DND-41 (cell line): ENCODE measurements around the gene EP400.

Experiments
- EZH2 ChIP-seq: IDR thresholded peaks from 3 replicates; pipeline ENCODE4 v1.6.1; 2012; ENCODE audit warnings: borderline replicate concordance, low read depth, mild to moderate bottlenecking, moderate library complexity, low read length, inconsistent platforms; ENCODE audit not compliant: severe bottlenecking
- TF ChIP-seq, protein P1 (sequence below): IDR thresholded peaks from 2 replicates; pipeline ENCODE4 v1.5.1; 2012; ENCODE audit warnings: borderline replicate concordance, low read length, moderate library complexity, mild to moderate bottlenecking; ENCODE audit not compliant: poor library complexity, severe bottlenecking; ENCODE audit errors: extremely low read depth

- no peak for TF ChIP-seq EZH2
- TF ChIP-seq, protein P1, sequence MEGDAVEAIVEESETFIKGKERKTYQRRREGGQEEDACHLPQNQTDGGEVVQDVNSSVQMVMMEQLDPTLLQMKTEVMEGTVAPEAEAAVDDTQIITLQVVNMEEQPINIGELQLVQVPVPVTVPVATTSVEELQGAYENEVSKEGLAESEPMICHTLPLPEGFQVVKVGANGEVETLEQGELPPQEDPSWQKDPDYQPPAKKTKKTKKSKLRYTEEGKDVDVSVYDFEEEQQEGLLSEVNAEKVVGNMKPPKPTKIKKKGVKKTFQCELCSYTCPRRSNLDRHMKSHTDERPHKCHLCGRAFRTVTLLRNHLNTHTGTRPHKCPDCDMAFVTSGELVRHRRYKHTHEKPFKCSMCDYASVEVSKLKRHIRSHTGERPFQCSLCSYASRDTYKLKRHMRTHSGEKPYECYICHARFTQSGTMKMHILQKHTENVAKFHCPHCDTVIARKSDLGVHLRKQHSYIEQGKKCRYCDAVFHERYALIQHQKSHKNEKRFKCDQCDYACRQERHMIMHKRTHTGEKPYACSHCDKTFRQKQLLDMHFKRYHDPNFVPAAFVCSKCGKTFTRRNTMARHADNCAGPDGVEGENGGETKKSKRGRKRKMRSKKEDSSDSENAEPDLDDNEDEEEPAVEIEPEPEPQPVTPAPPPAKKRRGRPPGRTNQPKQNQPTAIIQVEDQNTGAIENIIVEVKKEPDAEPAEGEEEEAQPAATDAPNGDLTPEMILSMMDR = no peak
Observed at GRCh38 chr12:131990066-131990979, 40.6 kb downstream of the EP400 start.
